ENCODE measurements around the gene GUCY1B1. TPM values are rescaled to one million over a fixed set of nuclear protein-coding genes. Genes with fewer than 3 reads are reported as not detected.

GUCY1B1 gene
- total RNA-seq, 4 donors from 2014 or later = 5.8 to 35.5 (median 8.3) TPM

GRCh38 chr4:155853189-155853588, 94.4 kb downstream of the GUCY1B1 start:
- ATAC-seq (ENCODE audit: low FRiP score) (no peak), DNase-seq (ENCODE audit: low spot score) (no peak)
- no peak for TF ChIP-seq CTCF (IDR thresholded peaks at IDR 0.05)

GRCh38 chr4:155854582-155855226, 95.9 kb downstream of the GUCY1B1 start:
- no peak for ATAC-seq (ENCODE audit: low FRiP score)
- no peak for TF ChIP-seq CTCF (IDR thresholded peaks at IDR 0.05)
- no peak for DNase-seq (ENCODE audit: low spot score)

GRCh38 chr4:155855897-155856296, 97.1 kb downstream of the GUCY1B1 start:
- ATAC-seq (ENCODE audit: low FRiP score) (no peak), DNase-seq (ENCODE audit: low spot score) (no peak)
- TF ChIP-seq CTCF (IDR thresholded peaks at IDR 0.05) = no peak

Other genes with a start within 250 kb of the GUCY1B1 start
- 10 to 100 TPM in 3 of 4 donors, 1 to 10 TPM in 1; 8.4 to 52.0 (median 12.9) TPM for gene GUCY1A1, start 92.2 kb upstream of the GUCY1B1 start, total RNA-seq
- not detected for gene ASIC5, start 107.3 kb downstream of the GUCY1B1 start, total RNA-seq
- under 1 TPM in 1 of 4 donors, not detected in 3; 0.36 TPM for gene TDO2, start 144.7 kb downstream of the GUCY1B1 start, total RNA-seq
- 10 to 100 TPM; 15.3 to 47.1 (median 20.9) TPM for gene CTSO, start 194.8 kb downstream of the GUCY1B1 start, total RNA-seq